SK-N-SH (cell line): ENCODE results near the gene ZNF516.

Source experiments
- CTCF ChIP-seq: fragments of 200-600 bp; sonication (generic); IDR thresholded peaks from 2 replicates; pipeline ENCODE4 v1.6.1; 2017; ENCODE audit warnings: antibody characterized with exemption, mild to moderate bottlenecking, moderate library complexity
- EZH2phosphoT487 ChIP-seq: fragments of 200-600 bp; sonication (generic); IDR thresholded peaks from 2 replicates; pipeline ENCODE4 v1.6.1; 2017; ENCODE audit warnings: low read depth, mixed run types, mild to moderate bottlenecking, antibody characterized with exemption, moderate library complexity, borderline replicate concordance
- FOXM1 ChIP-seq: IDR thresholded peaks from 2 replicates; pipeline ENCODE4 v1.4.0; 2012; ENCODE audit warnings: low read depth, mild to moderate bottlenecking
- TAF1 ChIP-seq: IDR thresholded peaks from 2 replicates; pipeline ENCODE4 v1.6.1; 2012; ENCODE audit warnings: low read depth, mild to moderate bottlenecking, low read length, moderate library complexity, borderline replicate concordance
- TF ChIP-seq, protein P1 (sequence below): IDR thresholded peaks from 2 replicates; pipeline ENCODE4 v1.6.1; 2012; ENCODE audit warnings: mild to moderate bottlenecking, low read depth, low read length, moderate library complexity

- TF ChIP-seq CTCF (no peak), FOXM1 (no peak), TAF1 (no peak), EZH2phosphoT487 (no peak)
- TF ChIP-seq, protein P1, sequence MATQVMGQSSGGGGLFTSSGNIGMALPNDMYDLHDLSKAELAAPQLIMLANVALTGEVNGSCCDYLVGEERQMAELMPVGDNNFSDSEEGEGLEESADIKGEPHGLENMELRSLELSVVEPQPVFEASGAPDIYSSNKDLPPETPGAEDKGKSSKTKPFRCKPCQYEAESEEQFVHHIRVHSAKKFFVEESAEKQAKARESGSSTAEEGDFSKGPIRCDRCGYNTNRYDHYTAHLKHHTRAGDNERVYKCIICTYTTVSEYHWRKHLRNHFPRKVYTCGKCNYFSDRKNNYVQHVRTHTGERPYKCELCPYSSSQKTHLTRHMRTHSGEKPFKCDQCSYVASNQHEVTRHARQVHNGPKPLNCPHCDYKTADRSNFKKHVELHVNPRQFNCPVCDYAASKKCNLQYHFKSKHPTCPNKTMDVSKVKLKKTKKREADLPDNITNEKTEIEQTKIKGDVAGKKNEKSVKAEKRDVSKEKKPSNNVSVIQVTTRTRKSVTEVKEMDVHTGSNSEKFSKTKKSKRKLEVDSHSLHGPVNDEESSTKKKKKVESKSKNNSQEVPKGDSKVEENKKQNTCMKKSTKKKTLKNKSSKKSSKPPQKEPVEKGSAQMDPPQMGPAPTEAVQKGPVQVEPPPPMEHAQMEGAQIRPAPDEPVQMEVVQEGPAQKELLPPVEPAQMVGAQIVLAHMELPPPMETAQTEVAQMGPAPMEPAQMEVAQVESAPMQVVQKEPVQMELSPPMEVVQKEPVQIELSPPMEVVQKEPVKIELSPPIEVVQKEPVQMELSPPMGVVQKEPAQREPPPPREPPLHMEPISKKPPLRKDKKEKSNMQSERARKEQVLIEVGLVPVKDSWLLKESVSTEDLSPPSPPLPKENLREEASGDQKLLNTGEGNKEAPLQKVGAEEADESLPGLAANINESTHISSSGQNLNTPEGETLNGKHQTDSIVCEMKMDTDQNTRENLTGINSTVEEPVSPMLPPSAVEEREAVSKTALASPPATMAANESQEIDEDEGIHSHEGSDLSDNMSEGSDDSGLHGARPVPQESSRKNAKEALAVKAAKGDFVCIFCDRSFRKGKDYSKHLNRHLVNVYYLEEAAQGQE, result no peak
These were observed 131.5 kb downstream of the ZNF516 start for GRCh38 chr18:76363436-76364120.
